Ascending aorta (tissue), 2 donors: ENCODE data around the gene KDM6A. TPM values are rescaled to one million over a fixed set of nuclear protein-coding genes. Genes with fewer than 3 reads are reported as not detected.
A peak's percentile ranks its signal among the peaks of the same experiment; 100 is the strongest.

Source experiments
- DNase-seq, 2 donors: peaks; one replicate each; pipeline ENCODE4 v3.0.0-alpha.2; 2019; ENCODE audit warnings: low spot score in 2 of 2
- H3K27ac ChIP-seq, 2 donors: fragments of 200-600 bp; sonication (generic); one replicate each; pipeline ENCODE4 v1.5.1; 2016 to 2017; ENCODE audit warnings: mild to moderate bottlenecking in 1 of 2
- H3K27me3 ChIP-seq: fragments of 200-600 bp; sonication (generic); one replicate; pipeline ENCODE4 v1.5.1; 2017
- H3K36me3 ChIP-seq, 2 donors: fragments of 200-600 bp; sonication (generic); one replicate each; pipeline ENCODE4 v1.5.1; 2016
- H3K4me1 ChIP-seq, 2 donors: fragments of 200-600 bp; sonication (generic); one replicate each; pipeline ENCODE4 v1.5.1; 2016 to 2017; ENCODE audit warnings: mild to moderate bottlenecking in 1 of 2
- H3K4me3 ChIP-seq, 2 donors: fragments of 200-600 bp; sonication (generic); one replicate each; pipeline ENCODE4 v1.5.1; 2016 to 2017; ENCODE audit warnings: mild to moderate bottlenecking in 1 of 2
- H3K9me3 ChIP-seq, 2 donors: fragments of 200-600 bp; sonication (generic); one replicate each; pipeline ENCODE4 v1.5.1; 2016
- intact Hi-C: fragments of 100-400 bp; cut with DNase I; formaldehyde crosslinking; loops from one replicate; pipeline ENCODE4 v1.15.1; 2023
- total RNA-seq: library from RNA; depleted of rRNA; stranded (reverse); fragments of >200 nt; gene quantifications from one replicate; pipeline ENCODE4 v1.1.0, GENCODE V29; 2016
- TF ChIP-seq, protein P1 (sequence below), 3 experiments: fragments of 200-600 bp in 2 of 3; fragments of 450-650 bp in 1 of 3; sonication (generic) in 2 of 3; IDR thresholded peaks; one replicate each; pipeline ENCODE4 v1.5.1; 2016 to 2019; ENCODE audit warnings: antibody characterized with exemption in 3 of 3, mild to moderate bottlenecking in 1 of 3, moderate library complexity in 1 of 3

Gene KDM6A
- total RNA-seq, 1 donor from 2014 or later = 16.3 TPM

GRCh38 chrX:44915361-44915868 is 42.4 kb downstream of the KDM6A start:
- H3K27ac ChIP-seq = no peak overlapping the region
- TF ChIP-seq, protein P1, sequence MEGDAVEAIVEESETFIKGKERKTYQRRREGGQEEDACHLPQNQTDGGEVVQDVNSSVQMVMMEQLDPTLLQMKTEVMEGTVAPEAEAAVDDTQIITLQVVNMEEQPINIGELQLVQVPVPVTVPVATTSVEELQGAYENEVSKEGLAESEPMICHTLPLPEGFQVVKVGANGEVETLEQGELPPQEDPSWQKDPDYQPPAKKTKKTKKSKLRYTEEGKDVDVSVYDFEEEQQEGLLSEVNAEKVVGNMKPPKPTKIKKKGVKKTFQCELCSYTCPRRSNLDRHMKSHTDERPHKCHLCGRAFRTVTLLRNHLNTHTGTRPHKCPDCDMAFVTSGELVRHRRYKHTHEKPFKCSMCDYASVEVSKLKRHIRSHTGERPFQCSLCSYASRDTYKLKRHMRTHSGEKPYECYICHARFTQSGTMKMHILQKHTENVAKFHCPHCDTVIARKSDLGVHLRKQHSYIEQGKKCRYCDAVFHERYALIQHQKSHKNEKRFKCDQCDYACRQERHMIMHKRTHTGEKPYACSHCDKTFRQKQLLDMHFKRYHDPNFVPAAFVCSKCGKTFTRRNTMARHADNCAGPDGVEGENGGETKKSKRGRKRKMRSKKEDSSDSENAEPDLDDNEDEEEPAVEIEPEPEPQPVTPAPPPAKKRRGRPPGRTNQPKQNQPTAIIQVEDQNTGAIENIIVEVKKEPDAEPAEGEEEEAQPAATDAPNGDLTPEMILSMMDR (IDR thresholded peaks at IDR 0.05) = no peak
- H3K9me3 ChIP-seq = no peaks in the 10 kb centered on the region
- no peak for DNase-seq
- peak overlapping the region; percentile 2 to 6 for H3K4me3 ChIP-seq
- no peaks in the 10 kb centered on the region for H3K36me3 ChIP-seq
- no peaks in the 10 kb centered on the region for H3K27me3 ChIP-seq
- intact Hi-C loops = no loop called here
- peaks cover 0 to 16% of the 10 kb centered on the region in 2 donors for H3K4me1 ChIP-seq

- Histone ChIP-seq H3K36me3 (no peaks in the 10 kb centered on the region), H3K27me3 (no peaks in the 10 kb centered on the region), H3K4me3 (no peak overlapping the region), H3K4me1 (peaks cover 0 to 14% of the 10 kb centered on the region in 2 donors), H3K27ac (no peak overlapping the region), H3K9me3 (no peaks in the 10 kb centered on the region)
- no peak for DNase-seq
- TF ChIP-seq, protein P1 (IDR thresholded peaks at IDR 0.05) = no peak
- intact Hi-C loops = no loop called here
Measured at GRCh38 chrX:44918722-44919121, 45.7 kb downstream of the KDM6A start.

DNA sequence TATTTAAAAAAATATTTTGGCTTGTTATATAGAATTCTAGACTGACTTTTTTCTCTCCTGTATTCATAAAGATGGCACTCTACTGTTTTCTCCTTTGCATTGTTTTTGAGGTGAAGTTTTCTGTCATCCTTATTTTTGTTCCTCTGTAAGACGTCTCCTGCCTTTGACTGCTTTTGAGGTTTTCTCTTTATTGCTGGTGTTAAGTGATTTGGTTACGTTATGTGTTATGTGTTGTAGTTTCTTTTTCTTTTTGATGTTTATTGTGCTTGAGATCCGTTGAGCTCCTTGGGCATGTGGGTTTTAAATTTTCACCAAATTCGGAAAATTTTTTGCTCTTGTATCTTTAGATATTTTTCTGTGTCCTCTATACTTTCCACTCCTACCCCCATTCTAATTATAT is 50.0 kb downstream of the KDM6A start:
- intact Hi-C loops = no loop called here
- DNase-seq = no peak
- Histone ChIP-seq H3K36me3 (no peaks in the 10 kb centered on the region), H3K4me3 (no peak overlapping the region), H3K9me3 (no peaks in the 10 kb centered on the region), H3K27ac (no peak overlapping the region), H3K27me3 (no peaks in the 10 kb centered on the region), H3K4me1 (no peaks in the 10 kb centered on the region)
- TF ChIP-seq, protein P1 (IDR thresholded peaks at IDR 0.05) = no peak

- Histone ChIP-seq H3K4me3 (no peak overlapping the region), H3K4me1 (no peaks in the 10 kb centered on the region), H3K36me3 (no peaks in the 10 kb centered on the region), H3K27me3 (no peaks in the 10 kb centered on the region), H3K9me3 (no peaks in the 10 kb centered on the region), H3K27ac (no peak overlapping the region)
- TF ChIP-seq, protein P1 (IDR thresholded peaks at IDR 0.05) = no peak
- no peak for DNase-seq
- intact Hi-C loops = no loop called here
Measured at GRCh38 chrX:44927398-44927797, 54.4 kb downstream of the KDM6A start.

DNA sequence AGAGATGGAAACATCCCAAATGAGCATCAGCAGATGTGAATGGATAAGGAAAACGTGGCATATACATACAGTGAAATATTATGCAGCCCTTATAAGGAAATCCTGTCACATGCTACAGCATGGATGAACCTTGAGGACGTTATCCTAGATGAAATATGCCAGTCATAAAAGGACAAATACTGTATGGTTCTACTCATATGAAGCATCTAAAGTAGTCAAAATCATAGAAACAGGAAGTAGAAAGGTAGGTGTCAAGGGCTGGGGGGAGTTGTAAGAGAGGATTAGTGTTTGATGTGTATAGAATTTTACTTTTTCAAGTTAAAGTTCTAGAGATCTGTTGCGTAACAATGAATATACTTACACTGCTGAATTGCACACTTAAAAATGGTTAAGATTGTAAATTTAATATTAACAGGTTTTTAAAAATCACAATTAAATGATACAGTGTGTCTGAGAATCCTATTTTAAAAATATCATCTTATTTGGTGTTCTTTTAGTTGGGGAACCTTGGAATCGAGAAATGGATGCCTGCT is 58.5 kb downstream of the KDM6A start:
- H3K27ac ChIP-seq = no peak overlapping the region
- intact Hi-C loops = no loop called here
- H3K27me3 ChIP-seq = no peaks in the 10 kb centered on the region
- peaks cover 0 to 8% of the 10 kb centered on the region in 2 donors for H3K4me1 ChIP-seq
- no peak for DNase-seq
- no peak overlapping the region for H3K4me3 ChIP-seq
- H3K36me3 ChIP-seq = no peaks in the 10 kb centered on the region
- no peaks in the 10 kb centered on the region for H3K9me3 ChIP-seq
- TF ChIP-seq, protein P1 (IDR thresholded peaks at IDR 0.05) = no peak

GRCh38 chrX:44935172-44935571 is 62.2 kb downstream of the KDM6A start:
- Histone ChIP-seq H3K36me3 (no peaks in the 10 kb centered on the region), H3K4me1 (peaks cover 0 to 14% of the 10 kb centered on the region in 2 donors), H3K27ac (no peak overlapping the region), H3K4me3 (no peak overlapping the region), H3K9me3 (no peaks in the 10 kb centered on the region), H3K27me3 (no peaks in the 10 kb centered on the region)
- intact Hi-C loops = no loop called here
- TF ChIP-seq, protein P1 (IDR thresholded peaks at IDR 0.05) = no peak
- DNase-seq = no peak
